GM18861 (cell line): Measurements from ENCODE around the gene GALE.
"Not testable (repeated sequence)": the region's sequence is repeated elsewhere in the genome, so short reads cannot be mapped to it uniquely, and the experiment has no call there.

Experiments
- ATAC-seq: cut with Tn5 transposase; IDR thresholded peaks from one replicate; pipeline ENCODE4 v1.9.1; 2021; ENCODE audit not compliant: unreplicated experiment

The GALE gene

GRCh38 chr1:23800400-23801337 lies at the start of gene GALE:
GALE (minus strand) TSS chr1:23800754; CDS start chr1:23799007, 1,747 bp downstream.
- peak; percentile 60 for ATAC-seq

GRCh38 chr1:23848673-23849616 lies 48.4 kb upstream of the GALE start:
- no peak for ATAC-seq

GRCh38 chr1:23847482-23848095 lies 47.0 kb upstream of the GALE start:
- ATAC-seq: not testable (repeated sequence)

- no peak for ATAC-seq
Measured at GRCh38 chr1:23845163-23845562, 44.6 kb upstream of the GALE start.

- no peak for ATAC-seq
Measured at GRCh38 chr1:23843644-23844043, 43.1 kb upstream of the GALE start.

- no peak for ATAC-seq
Measured at GRCh38 chr1:23838401-23838866, 37.9 kb upstream of the GALE start.

DNA sequence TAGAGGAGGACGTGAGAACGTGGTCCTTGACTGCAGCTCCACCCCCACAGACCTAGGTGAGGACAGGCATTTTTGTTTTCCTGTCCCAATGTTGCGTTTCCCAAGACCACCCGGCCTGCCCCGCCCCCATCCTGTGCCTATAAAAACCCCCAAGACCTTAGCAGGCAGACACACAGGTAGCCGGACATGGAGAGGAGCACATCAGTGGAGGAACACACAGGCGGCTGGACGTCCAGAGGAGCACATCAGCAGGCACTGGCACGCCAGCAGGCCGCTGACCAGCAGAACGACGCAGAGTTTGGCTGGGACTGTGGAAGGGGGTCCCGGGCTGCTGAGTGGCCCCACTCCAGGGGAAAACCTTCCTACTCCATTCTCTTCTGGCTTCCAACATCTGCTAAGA lies 37.4 kb upstream of the GALE start:
- ATAC-seq: no peak

DNA sequence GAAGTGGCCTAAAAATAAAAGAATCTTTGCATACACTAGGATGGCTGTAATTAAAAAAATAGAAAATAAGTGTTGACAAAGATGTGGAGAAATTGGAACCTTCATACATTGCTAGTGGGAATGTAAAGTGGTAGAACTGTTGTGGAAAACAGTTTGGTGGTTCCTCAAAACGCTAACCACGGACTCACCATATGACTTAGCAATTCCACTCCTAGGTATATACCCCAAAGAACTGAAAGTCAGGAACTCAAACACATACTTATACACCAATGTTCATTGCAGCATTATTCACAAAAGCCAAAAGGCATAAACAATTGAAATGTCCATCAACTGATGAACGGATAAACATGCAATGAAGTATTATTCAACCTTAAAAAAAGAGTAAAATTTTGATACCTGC lies 35.5 kb upstream of the GALE start:
- no peak for ATAC-seq

DNA sequence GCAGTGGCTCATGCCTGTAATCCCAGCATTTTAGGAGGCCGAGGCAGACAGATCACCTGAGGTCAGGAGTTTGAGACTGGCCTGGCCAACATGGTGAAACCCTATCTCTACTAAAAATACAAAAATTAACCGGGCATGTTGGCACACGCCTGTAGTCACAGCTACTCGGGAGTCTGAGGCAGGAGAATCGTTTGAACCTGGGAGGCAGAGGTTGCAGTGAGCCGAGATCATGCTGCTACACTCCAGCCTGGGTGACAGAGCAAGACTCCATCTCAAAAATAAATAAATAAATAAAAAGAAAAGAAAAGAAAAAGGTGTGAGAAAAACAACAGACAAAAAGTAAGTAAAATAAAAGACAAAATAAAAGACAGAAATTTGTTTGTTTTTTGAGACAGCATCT lies 33.6 kb upstream of the GALE start:
- not testable (repeated sequence) for ATAC-seq

- ATAC-seq: no peak
Measured at GRCh38 chr1:23827717-23828116, 27.2 kb upstream of the GALE start.

DNA sequence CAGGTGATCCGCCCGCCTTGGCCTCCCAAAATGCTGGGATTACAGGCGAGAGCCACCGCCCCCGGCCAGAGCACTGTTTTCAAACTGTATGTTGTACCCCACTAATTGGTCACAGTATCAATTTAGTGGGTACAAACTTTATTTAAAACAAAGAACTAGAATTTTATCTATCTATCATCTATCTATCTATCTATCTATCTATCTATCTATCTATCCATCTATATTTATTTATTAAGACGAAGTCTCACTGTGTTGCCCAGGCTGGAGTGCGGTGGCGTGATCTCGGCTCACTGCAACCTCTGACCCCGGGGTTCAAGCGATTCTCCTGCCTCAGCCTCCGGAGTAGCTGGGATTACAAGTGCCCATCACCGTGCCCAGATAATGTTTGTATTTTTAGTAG lies 26.0 kb upstream of the GALE start:
- ATAC-seq: not testable (repeated sequence)

DNA sequence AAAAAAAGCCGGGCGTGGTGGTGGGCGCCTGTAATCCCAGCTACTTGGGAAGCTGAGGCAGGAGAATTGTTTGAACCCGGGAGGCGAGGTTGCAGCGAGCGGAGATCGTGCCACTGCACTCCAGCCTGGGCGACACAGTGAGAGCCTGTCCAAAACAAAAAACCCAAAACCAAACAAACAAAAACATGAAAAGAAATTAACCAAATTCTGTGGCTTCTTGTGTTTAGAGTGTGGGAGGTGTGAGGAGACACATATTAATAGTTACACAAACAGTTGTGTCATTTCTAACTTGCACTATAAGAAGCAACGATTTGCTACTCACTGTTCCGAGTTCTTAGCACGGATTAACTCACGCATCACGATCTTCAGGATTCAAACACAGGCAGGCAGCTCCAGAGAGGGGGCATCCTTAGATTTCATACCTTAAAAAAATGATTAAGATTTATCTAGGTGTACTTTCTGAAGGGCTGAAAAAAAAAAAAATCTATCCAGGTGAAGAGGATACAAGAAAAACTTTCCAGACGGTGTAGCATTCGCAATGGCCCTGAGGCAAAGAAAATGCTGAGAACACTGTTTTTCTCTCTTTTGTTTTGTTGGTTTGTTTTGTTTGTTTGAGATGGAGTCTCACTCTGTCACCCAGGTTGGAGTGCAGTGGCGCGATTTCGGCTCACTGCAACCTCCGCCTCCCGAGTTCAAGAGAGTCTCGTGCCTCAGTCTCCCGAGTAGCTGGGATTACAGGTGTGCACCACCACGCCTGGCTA lies 25.4 kb upstream of the GALE start:
- no peak for ATAC-seq

GRCh38 chr1:23825076-23825761 lies 24.7 kb upstream of the GALE start, which contains the start of gene HMGCL:
HMGCL (minus strand) TSS chr1:23825429; CDS start chr1:23825415, 14 bp downstream.
- peak; percentile 51 for ATAC-seq

DNA sequence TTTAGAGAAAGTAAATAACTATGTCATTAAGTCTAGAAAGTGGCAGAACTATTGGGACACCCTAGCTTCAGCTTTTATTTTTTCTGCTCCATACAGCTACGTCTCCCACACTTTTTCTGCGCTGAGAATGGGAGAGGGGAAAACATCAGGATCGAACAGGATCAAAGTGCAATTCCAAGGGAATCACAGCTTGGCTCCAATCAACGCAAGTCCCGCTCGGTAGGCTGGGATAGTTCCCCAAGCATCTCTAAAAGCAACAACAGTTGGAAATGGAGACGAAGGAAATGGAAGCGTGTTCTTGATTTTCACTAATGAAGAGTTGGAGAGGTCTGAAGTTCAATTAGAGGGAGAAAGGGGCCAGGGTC lies 24.1 kb upstream of the GALE start:
- no peak for ATAC-seq

DNA sequence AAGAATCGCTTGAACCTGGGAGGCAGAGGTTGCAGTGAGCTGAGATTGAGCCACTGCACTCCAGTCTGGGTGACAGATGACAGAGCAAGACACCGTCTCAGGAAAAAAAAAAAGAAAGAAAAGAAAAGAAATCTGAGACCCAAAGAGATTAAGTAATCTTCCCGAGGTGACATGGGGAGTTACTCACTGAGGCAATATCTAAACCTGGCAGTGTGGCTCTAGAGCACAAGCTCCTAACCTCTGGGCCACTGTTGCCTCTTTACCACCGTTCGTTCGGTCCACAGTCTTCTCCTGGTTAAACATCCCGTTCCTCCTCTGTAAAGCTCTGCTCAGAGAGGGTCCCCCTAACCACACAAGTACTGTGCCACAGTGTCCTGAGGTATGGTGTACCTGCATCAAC lies 23.2 kb upstream of the GALE start:
- no peak for ATAC-seq

GRCh38 chr1:23817633-23818032 lies 17.1 kb upstream of the GALE start:
- peak; percentile 57 for ATAC-seq

- no peak for ATAC-seq
Measured at GRCh38 chr1:23816906-23817305, 16.4 kb upstream of the GALE start.

DNA sequence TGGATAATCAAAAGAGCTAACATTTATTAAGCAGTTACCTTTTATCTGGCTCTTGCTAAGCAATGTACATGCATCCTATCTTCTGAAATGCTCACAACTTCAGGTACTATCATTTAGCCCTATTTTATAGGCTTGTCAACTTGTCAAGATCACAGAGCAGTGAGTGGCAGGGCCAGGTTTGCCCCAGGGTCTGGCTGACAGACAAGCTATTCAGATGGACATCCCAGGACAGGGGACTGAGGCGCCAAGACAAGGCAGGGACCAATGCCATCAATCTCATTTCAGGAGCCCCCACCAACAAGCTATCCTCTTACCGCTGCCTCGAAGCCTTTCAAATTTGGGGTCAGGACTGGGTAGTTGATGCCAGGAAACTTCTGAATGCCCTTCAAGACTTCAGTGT lies 15.8 kb upstream of the GALE start:
- ATAC-seq: no peak

DNA sequence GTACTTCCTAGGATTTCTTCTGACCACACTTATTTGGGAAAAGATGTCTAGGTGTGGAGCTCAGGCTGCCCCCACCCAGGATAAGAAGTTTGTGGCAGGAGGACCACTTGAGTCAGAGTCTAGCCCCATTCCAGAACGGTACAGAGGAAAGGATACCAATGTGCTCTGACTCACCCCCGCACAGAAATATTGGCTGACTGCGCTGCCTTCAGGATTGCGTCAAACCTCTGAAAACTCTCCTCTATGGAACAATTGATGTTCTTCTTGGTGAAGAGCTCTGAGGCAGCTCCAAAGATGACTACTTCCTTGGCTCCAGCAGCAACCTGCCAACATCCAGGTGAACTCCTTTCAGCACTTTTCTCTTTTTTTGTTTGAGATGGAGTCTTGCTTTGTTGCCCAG lies 13.5 kb upstream of the GALE start:
- no peak for ATAC-seq
